HepG2 (cell line): ENCODE data around the gene B4GALT1. TPM values are rescaled to one million over a fixed set of nuclear protein-coding genes. Genes with fewer than 3 reads are reported as not detected.

Experiments used
- ATAC-seq: fragments of 200-7000 bp; cut with Tn5 transposase; 3 replicates; pipeline ENCODE4 v1.9.1; 2020; ENCODE audit warnings: mild to moderate bottlenecking, moderate library complexity
- BruUV-seq: library from RNA; stranded (reverse); fragments of 400-500 nt; replicated peaks from 2 replicates; lab custom pipeline; 2021; lab: Mats Ljungman, UMichigan
- CTCF ChIA-PET: fragments of 300-600 bp; formaldehyde crosslinking; extraction: SDS; loops from one replicate; lab custom pipeline; 2021; ENCODE audit warnings: low total read pairs, inconsistent platforms, low intra/inter-chr PET ratio; lab: Yijun Ruan, JAX
- POLR2A ChIA-PET: fragments of 350-600 bp; sonication (Branson Sonifier 250); formaldehyde crosslinking; loops from one replicate; lab custom pipeline; 2020; ENCODE audit warnings: antibody characterized with exemption, inconsistent platforms; lab: Yijun Ruan, JAX
- DNase-seq: peaks from one replicate; pipeline ENCODE4 v3.0.0-alpha.2; 2015; ENCODE audit warnings: low spot score
- FAIRE-seq: peaks from 3 replicates; lab custom pipeline; 2011; peaks lifted over from hg19 to GRCh38; lab: Jason Lieb, UNC
- H2AFZ ChIP-seq: one replicate; pipeline ENCODE4 v1.6.1; 2011; ENCODE audit warnings: low read length, inconsistent platforms
- H3K27ac ChIP-seq: fragments of 300-600 bp; 3 replicates; pipeline ENCODE4 v1.8.0; 2011; ENCODE audit warnings: mixed run types, mild to moderate bottlenecking, mixed read lengths, low read length, inconsistent platforms; ENCODE audit not compliant: insufficient read depth; ENCODE audit errors: extremely low read length
- H3K27me3 ChIP-seq, 2 experiments: fragments of 200-600 bp in 1 of 2; 2 replicates in 1 of 2; 3 replicates in 1 of 2; pipeline versions ENCODE4 v1.6.0 to v1.8.0; 2011; ENCODE audit warnings: low read length in 2 of 2, mild to moderate bottlenecking in 2 of 2, moderate library complexity in 2 of 2, inconsistent platforms in 1 of 2; ENCODE audit not compliant: insufficient read depth in 2 of 2, control insufficient read depth in 1 of 2
- H3K36me3 ChIP-seq, 2 experiments: fragments of 200-600 bp in 1 of 2; replicated peaks in 1 of 2; 2 replicates in 1 of 2; 3 replicates in 1 of 2; pipeline versions ENCODE4 v1.5.1 to v1.8.0; 2011; ENCODE audit warnings: low read length in 2 of 2, inconsistent platforms in 1 of 2; ENCODE audit not compliant: insufficient read depth in 2 of 2, control insufficient read depth in 1 of 2
- H3K4me1 ChIP-seq: 2 replicates; pipeline ENCODE4 v1.5.1; 2012; ENCODE audit warnings: low read length, inconsistent platforms; ENCODE audit not compliant: insufficient read depth
- H3K4me2 ChIP-seq: 2 replicates; pipeline ENCODE4 v1.6.0; 2011; ENCODE audit warnings: low read depth, low read length, inconsistent platforms
- H3K4me3 ChIP-seq, 3 experiments: fragments of 200-600 bp in 1 of 3; sonication (generic), shearing (Covaris generic) in 1 of 3; replicated peaks in 1 of 3; 2 replicates each; pipeline ENCODE4 v1.5.1; 2011 to 2016; ENCODE audit warnings: low read length in 3 of 3, inconsistent platforms in 2 of 3, low read depth in 2 of 3, mild to moderate bottlenecking in 2 of 3, control low read depth in 1 of 3, mixed read lengths in 1 of 3; ENCODE audit not compliant: insufficient read depth in 1 of 3
- H3K79me2 ChIP-seq: one replicate; pipeline ENCODE4 v1.6.1; 2011; ENCODE audit warnings: low read length, inconsistent platforms; ENCODE audit not compliant: insufficient read depth
- H3K9ac ChIP-seq: 2 replicates; pipeline ENCODE4 v1.6.0; 2011; ENCODE audit warnings: mild to moderate bottlenecking, low read depth, low read length, inconsistent platforms; ENCODE audit not compliant: insufficient read depth
- H3K9me3 ChIP-seq: 2 replicates; pipeline ENCODE4 v1.5.1; 2012; ENCODE audit warnings: mild to moderate bottlenecking, low read length
- H4K20me1 ChIP-seq: 2 replicates; pipeline ENCODE4 v1.6.0; 2011; ENCODE audit warnings: inconsistent platforms, mild to moderate bottlenecking, low read length, moderate library complexity; ENCODE audit not compliant: insufficient read depth
- PAXIP1 ChIP-seq: sonication (generic); formaldehyde crosslinking; conservative IDR thresholded peaks from 2 replicates; pipeline ENCODE4 v1.4.0; 2020; ENCODE audit warnings: mild to moderate bottlenecking, missing genetic modification reagents, moderate library complexity
- WGBS: methylation state at CpG from one replicate; pipeline ENCODE4 v1.1.6; 2017; ENCODE audit warnings: low lambda C conversion rate; 5-methylcytosine and 5-hydroxymethylcytosine counted together
- in situ Hi-C: cut with HindIII; loops from 2 replicates; pipeline ENCODE4 v1.10.0; 2017; ENCODE audit warnings: low pct_unique_long_range_greater_than_20kb; ENCODE audit not compliant: extremely low pct_ligation_motif_present
- intact Hi-C: fragments of 100-400 bp; cut with micrococcal nuclease; formaldehyde crosslinking; loops from one replicate; pipeline ENCODE4 v1.10.0; 2022; ENCODE audit not compliant: unreplicated experiment
- polyA plus RNA-seq, 8 experiments: library from polyadenylated mRNA; depleted of rRNA in 3 of 8; stranded (reverse) in 7 of 8; unstranded in 1 of 8; fragments of >200 nt; fragmentation: Illumina TruSeq in 4 of 8; extraction: Trizol in 4 of 8; gene quantifications; 2 replicates each; pipeline versions ENCODE4 v1.2.1 to v1.2.3, GENCODE V29; 2011 to 2016; ENCODE audit warnings: low read depth in 4 of 8, missing spikeins in 1 of 8, mixed read lengths in 1 of 8; ENCODE audit not compliant: insufficient read depth in 1 of 8
- total RNA-seq, 5 experiments: library from RNA; depleted of rRNA; stranded (reverse); fragments of >200 nt; fragmentation: Illumina TruSeq; extraction: Trizol; gene quantifications; 2 replicates each; pipeline ENCODE4 v1.2.3, GENCODE V29; 2016; ENCODE audit warnings: low read depth in 1 of 5
- TF ChIP-seq, protein P1 (sequence below): sonication (generic); formaldehyde crosslinking; IDR thresholded peaks from 2 replicates; pipeline ENCODE4 v1.4.0; 2020; ENCODE audit warnings: missing genetic modification reagents, borderline replicate concordance

Gene B4GALT1
- total and polyA plus RNA-seq, 2 of the 13 experiments (the other 11 are each of a cell fraction or from before 2014, with no cell fraction given), result 15.7 to 33.5 TPM

GRCh38 chr9:33193818-33194217 is 26.7 kb upstream of the B4GALT1 start:
- Histone ChIP-seq H3K4me1 (no peaks in the 10 kb centered on the region), H3K27ac (no peak overlapping the region), H3K36me3 (no peaks in the 10 kb centered on the region), H3K4me3 (no peak overlapping the region), H3K9ac (no peak overlapping the region), H2AFZ (no peak overlapping the region), H3K4me2 (no peak overlapping the region), H3K27me3 (peaks cover 4 to 40% of the 10 kb centered on the region in 2 experiments; a peak in 3 of 5 replicates), H3K79me2 (no peaks in the 10 kb centered on the region), H3K9me3 (no peaks in the 10 kb centered on the region), H4K20me1 (no peaks in the 10 kb centered on the region)
- 47% methylated on average over 3 of the region's 3 CpGs for WGBS
- in situ Hi-C loops (no loop called here), intact Hi-C loops (no loop called here)
- TF ChIP-seq, protein P1, sequence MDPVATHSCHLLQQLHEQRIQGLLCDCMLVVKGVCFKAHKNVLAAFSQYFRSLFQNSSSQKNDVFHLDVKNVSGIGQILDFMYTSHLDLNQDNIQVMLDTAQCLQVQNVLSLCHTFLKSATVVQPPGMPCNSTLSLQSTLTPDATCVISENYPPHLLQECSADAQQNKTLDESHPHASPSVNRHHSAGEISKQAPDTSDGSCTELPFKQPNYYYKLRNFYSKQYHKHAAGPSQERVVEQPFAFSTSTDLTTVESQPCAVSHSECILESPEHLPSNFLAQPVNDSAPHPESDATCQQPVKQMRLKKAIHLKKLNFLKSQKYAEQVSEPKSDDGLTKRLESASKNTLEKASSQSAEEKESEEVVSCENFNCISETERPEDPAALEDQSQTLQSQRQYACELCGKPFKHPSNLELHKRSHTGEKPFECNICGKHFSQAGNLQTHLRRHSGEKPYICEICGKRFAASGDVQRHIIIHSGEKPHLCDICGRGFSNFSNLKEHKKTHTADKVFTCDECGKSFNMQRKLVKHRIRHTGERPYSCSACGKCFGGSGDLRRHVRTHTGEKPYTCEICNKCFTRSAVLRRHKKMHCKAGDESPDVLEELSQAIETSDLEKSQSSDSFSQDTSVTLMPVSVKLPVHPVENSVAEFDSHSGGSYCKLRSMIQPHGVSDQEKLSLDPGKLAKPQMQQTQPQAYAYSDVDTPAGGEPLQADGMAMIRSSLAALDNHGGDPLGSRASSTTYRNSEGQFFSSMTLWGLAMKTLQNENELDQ (CRISPR knock-in tag), result no peak
- no peak for TF ChIP-seq PAXIP1 (CRISPR knock-in tag)
- BruUV-seq, result no TSS peak
- DNase-seq (no peak), ATAC-seq (no peak), FAIRE-seq (no peak)
- ChIA-PET POLR2A (no interaction called here), CTCF (no interaction called here)
